ENCODE measurements around the gene EPB41L3.

DNA sequence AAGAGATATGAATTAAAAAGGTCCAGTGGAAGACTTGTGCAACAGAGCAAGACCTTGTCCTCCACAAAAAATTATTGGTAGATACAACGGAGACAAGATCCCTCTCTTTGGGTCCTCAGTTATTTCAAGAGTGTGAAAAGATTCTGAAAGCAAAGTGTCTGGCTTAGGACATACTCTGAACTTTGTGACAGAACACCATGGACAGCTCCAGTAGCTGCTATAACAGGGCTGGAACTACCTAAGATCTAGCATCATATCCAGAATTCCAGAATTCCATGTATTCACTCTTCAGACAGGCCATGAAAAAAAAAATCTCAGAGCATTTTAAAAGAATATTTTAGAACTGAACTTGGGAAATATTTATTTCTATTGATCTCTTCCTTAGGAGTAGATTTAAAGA, 173.5 kb downstream of the EPB41L3 start:
- TF ChIP-seq, protein P1, sequence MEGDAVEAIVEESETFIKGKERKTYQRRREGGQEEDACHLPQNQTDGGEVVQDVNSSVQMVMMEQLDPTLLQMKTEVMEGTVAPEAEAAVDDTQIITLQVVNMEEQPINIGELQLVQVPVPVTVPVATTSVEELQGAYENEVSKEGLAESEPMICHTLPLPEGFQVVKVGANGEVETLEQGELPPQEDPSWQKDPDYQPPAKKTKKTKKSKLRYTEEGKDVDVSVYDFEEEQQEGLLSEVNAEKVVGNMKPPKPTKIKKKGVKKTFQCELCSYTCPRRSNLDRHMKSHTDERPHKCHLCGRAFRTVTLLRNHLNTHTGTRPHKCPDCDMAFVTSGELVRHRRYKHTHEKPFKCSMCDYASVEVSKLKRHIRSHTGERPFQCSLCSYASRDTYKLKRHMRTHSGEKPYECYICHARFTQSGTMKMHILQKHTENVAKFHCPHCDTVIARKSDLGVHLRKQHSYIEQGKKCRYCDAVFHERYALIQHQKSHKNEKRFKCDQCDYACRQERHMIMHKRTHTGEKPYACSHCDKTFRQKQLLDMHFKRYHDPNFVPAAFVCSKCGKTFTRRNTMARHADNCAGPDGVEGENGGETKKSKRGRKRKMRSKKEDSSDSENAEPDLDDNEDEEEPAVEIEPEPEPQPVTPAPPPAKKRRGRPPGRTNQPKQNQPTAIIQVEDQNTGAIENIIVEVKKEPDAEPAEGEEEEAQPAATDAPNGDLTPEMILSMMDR (IDR thresholded peaks at IDR 0.05 in 8 of 11, conservative IDR thresholded peaks at IDR 0.05 in 3 of 11) = no peak
- no peak for TF ChIP-seq POLR2AphosphoS5 (IDR thresholded peaks at IDR 0.05)

Data from spleen (tissue), 7 donors.